Right lobe of liver (tissue), 6 donors: ENCODE data around the gene CAMK2D. TPM values are rescaled to one million over a fixed set of nuclear protein-coding genes. Genes with fewer than 3 reads are reported as not detected.

Experiments
- ATAC-seq, 4 donors: fragments of 200-7000 bp; cut with Tn5 transposase; one replicate each; pipeline ENCODE4 v1.9.1; 2020; ENCODE audit warnings: mild to moderate bottlenecking in 4 of 4, moderate library complexity in 4 of 4
- DNase-seq, 3 donors: peaks; one replicate each; pipeline ENCODE4 v3.0.0-alpha.2; 2020
- H3K27ac ChIP-seq, 3 donors: fragments of 200-600 bp; one replicate each; pipeline ENCODE4 v1.8.0; 2022
- H3K27me3 ChIP-seq, 2 donors: fragments of 200-600 bp; one replicate each; pipeline ENCODE4 v1.8.0; 2022
- H3K36me3 ChIP-seq, 4 donors: fragments of 200-600 bp; sonication (generic) in 1 of 4; one replicate each; pipeline versions ENCODE4 v1.5.1 to v1.8.0; 2017 to 2022; ENCODE audit warnings: control low read depth in 1 of 4
- H3K4me1 ChIP-seq, 4 donors: fragments of 200-600 bp; sonication (generic) in 1 of 4; one replicate each; pipeline versions ENCODE4 v1.5.1 to v1.8.0; 2017 to 2022; ENCODE audit warnings: control low read depth in 1 of 4
- H3K4me3 ChIP-seq, 3 donors: fragments of 200-600 bp; one replicate each; pipeline ENCODE4 v1.8.0; 2022
- H3K9me3 ChIP-seq, 4 donors: fragments of 200-600 bp; sonication (generic) in 1 of 4; one replicate each; pipeline versions ENCODE4 v1.5.1 to v1.8.0; 2017 to 2022; ENCODE audit warnings: control low read depth in 1 of 4
- POLR2A ChIP-seq: fragments of 450-650 bp; IDR thresholded peaks from one replicate; pipeline ENCODE4 v1.6.1; 2017; ENCODE audit warnings: antibody characterized with exemption, mild to moderate bottlenecking
- WGBS: methylation state at CpG from one replicate; pipeline ENCODE4 v1.1.6; 2018; ENCODE audit warnings: low coverage, low lambda C conversion rate; ENCODE audit not compliant: insufficient coverage; ENCODE audit errors: missing lambda C conversion rate; 5-methylcytosine and 5-hydroxymethylcytosine counted together
- intact Hi-C, 2 donors: fragments of 100-400 bp; cut with DNase I; formaldehyde crosslinking; loops; one replicate each; pipeline versions ENCODE4 v1.11.2 to v1.14.1; 2022
- total RNA-seq, 6 experiments: library from RNA; depleted of rRNA in 2 of 6; stranded (reverse); fragments of >200 nt in 2 of 6; fragmentation: NEBNext Ultra II Directional in 3 of 6; extraction: Animal tissue kit (Norgen Biotek cat#: 25700) in 3 of 6; gene quantifications; one replicate each; pipeline versions ENCODE4 v1.1.0 to v1.2.4, GENCODE V29; 2016 to 2023
- TF ChIP-seq, protein P1 (sequence below), 4 donors: fragments of 200-600 bp in 3 of 4; fragments of 450-650 bp in 1 of 4; IDR thresholded peaks; one replicate each; pipeline versions ENCODE4 v1.5.1 to v1.8.0; 2016 to 2022; ENCODE audit warnings: antibody characterized with exemption in 4 of 4, mild to moderate bottlenecking in 2 of 4
- donor health status: DM: no; HTN: yes; CAD: no.
- donor health status: DM: no; HTN: no; CAD: no.
- donor health status: DM: no; HTN: no; CAD: no.
- donor health status: DM: no; HTN: yes; CAD: no.
- donor health status: DM: no; HTN: yes; CAD: no.

Gene CAMK2D
- total RNA-seq, 6 experiments from 2014 or later, result 17.0 to 30.6 (median 22.6) TPM

DNA sequence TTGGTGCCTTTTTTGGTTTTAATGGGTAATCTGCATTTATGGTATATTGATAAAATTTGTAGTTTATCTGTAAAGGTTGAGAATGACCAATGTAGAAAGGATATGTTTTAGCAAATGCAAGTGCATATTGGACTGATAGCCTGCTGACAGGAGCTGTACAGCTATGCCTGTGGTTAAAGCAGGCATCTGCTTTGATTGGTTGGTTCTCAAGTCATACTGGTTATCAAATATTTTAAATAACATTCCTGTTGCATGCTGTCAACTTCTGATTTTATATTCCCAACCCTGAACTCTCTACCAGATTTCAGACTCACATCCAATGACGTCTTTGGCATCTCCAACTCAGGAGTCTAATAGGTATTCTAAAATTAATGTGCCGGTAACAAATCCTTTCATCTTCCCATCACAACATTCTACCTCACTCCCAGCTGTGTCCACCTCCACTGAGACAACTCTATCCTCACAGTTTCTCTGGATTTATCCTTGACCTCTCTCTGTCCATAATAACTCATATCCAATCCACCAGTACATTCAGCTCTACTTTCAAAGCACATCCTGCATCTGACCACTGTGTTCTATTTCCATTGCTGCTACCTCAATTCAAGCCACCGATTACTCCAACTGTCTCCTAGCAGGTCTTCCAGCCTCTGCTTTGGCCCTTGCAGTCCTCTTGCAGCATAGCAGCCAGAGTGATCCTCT lies 125.7 kb downstream of the CAMK2D start:
- TF ChIP-seq POLR2A, result no peak
- TF ChIP-seq, protein P1, sequence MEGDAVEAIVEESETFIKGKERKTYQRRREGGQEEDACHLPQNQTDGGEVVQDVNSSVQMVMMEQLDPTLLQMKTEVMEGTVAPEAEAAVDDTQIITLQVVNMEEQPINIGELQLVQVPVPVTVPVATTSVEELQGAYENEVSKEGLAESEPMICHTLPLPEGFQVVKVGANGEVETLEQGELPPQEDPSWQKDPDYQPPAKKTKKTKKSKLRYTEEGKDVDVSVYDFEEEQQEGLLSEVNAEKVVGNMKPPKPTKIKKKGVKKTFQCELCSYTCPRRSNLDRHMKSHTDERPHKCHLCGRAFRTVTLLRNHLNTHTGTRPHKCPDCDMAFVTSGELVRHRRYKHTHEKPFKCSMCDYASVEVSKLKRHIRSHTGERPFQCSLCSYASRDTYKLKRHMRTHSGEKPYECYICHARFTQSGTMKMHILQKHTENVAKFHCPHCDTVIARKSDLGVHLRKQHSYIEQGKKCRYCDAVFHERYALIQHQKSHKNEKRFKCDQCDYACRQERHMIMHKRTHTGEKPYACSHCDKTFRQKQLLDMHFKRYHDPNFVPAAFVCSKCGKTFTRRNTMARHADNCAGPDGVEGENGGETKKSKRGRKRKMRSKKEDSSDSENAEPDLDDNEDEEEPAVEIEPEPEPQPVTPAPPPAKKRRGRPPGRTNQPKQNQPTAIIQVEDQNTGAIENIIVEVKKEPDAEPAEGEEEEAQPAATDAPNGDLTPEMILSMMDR (IDR thresholded peaks at IDR 0.05), result no peak
- WGBS, result 74% methylated on average over 3 of the region's 3 CpGs
- peaks cover 0 to 33% (median 13%) of the 10 kb centered on the region in 4 donors for H3K4me1 ChIP-seq
- no peak for DNase-seq
- intact Hi-C loops, result no loop called here
- no peaks in the 10 kb centered on the region for H3K27me3 ChIP-seq
- H3K36me3 ChIP-seq, result no peaks in the 10 kb centered on the region
- H3K27ac ChIP-seq, result peak overlapping the region in 1 of 3 donors; percentile 47
- no peak for ATAC-seq
- no peak overlapping the region for H3K4me3 ChIP-seq
- H3K9me3 ChIP-seq, result no peaks in the 10 kb centered on the region

DNA sequence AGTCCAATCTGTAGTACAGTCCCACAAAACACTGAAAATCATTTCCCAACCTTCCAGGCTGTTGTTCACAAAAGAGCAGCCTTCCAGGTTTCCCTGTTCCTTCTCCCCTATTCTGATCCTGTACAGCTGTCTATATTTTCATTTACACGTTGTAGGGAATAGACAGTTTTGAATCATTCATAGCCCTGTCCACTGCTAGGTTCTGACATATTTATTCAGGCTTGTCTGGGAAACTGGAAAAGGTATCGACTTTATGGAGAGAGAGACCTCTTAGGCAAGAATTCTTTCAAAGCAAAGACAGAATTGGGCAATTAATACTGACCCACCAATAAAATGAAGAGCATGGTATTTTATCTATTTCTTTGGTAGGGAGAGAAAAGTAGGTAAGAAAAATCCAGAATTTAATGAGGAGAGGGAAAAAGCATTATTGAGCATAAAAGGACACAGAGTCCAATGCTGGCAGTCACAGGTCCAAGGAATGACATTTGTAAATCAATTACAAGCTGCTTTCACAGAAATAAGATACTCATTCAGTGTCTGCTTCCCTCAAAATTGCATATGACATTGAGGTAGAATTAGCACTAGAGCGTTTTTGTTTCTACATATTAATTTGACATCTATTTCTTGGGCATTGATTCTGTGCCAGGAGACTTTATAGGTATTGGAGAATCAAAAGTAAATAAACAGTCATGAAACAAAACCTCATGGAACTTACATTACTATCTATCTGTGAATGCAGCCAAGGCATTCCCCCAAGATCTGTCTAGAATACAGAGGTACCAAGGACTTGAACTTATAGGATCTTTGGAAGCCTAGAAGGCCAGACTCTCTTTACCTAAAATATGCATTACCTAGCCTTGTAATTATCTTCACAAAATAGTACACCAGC lies 127.2 kb downstream of the CAMK2D start:
- Histone ChIP-seq H3K36me3 (no peaks in the 10 kb centered on the region), H3K27ac (peak overlapping the region in 2 of 3 donors; percentile 47 to 50), H3K4me3 (no peak overlapping the region), H3K27me3 (no peaks in the 10 kb centered on the region), H3K4me1 (peaks cover 0 to 33% (median 11%) of the 10 kb centered on the region in 4 donors), H3K9me3 (no peaks in the 10 kb centered on the region)
- ATAC-seq, result peak; percentile 74 to 85 (median 78)
- intact Hi-C loops, result no loop called here
- TF ChIP-seq POLR2A, result no peak
- TF ChIP-seq, protein P1 (IDR thresholded peaks at IDR 0.05), result no peak
- WGBS, result 27% methylated on average over 3 of the region's 3 CpGs
- DNase-seq, result no peak

DNA sequence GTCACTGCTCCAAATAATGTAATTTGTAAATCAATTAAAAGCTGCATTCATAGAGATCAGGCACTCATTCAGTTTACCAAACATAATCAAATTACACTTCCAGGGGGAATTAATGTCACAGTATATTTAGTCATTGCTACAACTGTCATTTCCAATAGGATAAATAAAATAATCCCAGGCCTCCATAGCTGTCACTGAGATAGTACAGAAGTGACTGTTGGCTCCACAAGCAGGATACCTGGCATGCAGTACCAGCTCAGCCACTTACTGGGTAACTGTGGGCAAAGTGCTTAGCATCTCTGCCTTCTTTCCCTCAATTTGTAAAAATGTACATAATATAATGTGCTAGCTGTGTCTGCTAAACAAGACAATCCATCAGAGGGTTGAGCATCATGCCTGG lies 128.1 kb downstream of the CAMK2D start:
- Histone ChIP-seq H3K27me3 (no peaks in the 10 kb centered on the region), H3K4me3 (no peak overlapping the region), H3K9me3 (no peaks in the 10 kb centered on the region), H3K4me1 (peaks cover 0 to 33% (median 11%) of the 10 kb centered on the region in 4 donors), H3K36me3 (no peaks in the 10 kb centered on the region), H3K27ac (peak overlapping the region in 1 of 3 donors; percentile 47)
- intact Hi-C loops, result no loop called here
- ATAC-seq, result peak in 3 of 4 donors; percentile 19 to 40 (median 28)
- no peak for DNase-seq
- TF ChIP-seq POLR2A, result no peak
- TF ChIP-seq, protein P1 (IDR thresholded peaks at IDR 0.05), result no peak

DNA sequence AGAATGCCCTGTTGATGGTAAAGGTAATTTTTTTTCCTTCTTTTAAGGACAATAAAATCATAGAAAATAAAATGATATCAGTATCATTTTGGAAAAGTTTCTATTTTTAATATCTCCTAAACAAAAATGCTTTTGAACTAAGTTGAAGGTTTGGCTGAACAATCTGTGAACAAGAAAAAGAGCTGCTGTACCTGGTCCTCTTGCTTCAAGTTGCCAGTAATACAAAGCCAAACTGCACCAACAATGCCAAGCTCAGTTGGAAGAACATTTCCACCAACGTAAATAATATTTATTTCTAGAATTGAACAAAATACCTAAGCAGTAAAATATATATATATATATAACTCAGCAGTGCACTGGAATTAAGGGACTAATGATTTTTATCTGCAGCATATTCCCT lies 132.8 kb downstream of the CAMK2D start:
- no peak overlapping the region for H3K4me3 ChIP-seq
- 69% methylated on average over 1 of the region's 1 CpG for WGBS
- DNase-seq (no peak), ATAC-seq (no peak)
- H3K36me3 ChIP-seq, result no peaks in the 10 kb centered on the region
- TF ChIP-seq POLR2A, result no peak
- TF ChIP-seq, protein P1 (IDR thresholded peaks at IDR 0.05), result no peak
- no peak overlapping the region for H3K27ac ChIP-seq
- H3K27me3 ChIP-seq, result no peaks in the 10 kb centered on the region
- no peaks in the 10 kb centered on the region for H3K9me3 ChIP-seq
- intact Hi-C loops, result no loop called here
- H3K4me1 ChIP-seq, result peaks cover 0 to 17% (median 5%) of the 10 kb centered on the region in 4 donors
